NCI-H1092 treated with DMSO at 0.1 percent for 48 hours (cell line): ENCODE measurements around the gene KAZN.

Experiments used
- DNase-seq: peaks from one replicate; lab custom pipeline; 2025; lab: John Stamatoyannopoulos, UW

The KAZN gene

GRCh38 chr1:14936815-14937214 is 338.3 kb downstream of the KAZN start:
- no peak for DNase-seq

GRCh38 chr1:14937288-14937949 is 338.9 kb downstream of the KAZN start:
- peak; percentile 32 for DNase-seq

GRCh38 chr1:14939527-14940284 is 341.2 kb downstream of the KAZN start:
- no peak for DNase-seq

- DNase-seq = no peak
Measured at GRCh38 chr1:14940285-14940870, 341.9 kb downstream of the KAZN start.

GRCh38 chr1:14941864-14942263 is 343.4 kb downstream of the KAZN start:
- no peak for DNase-seq

- DNase-seq = no peak
Measured at GRCh38 chr1:14944471-14944985, 346.0 kb downstream of the KAZN start.

GRCh38 chr1:14945132-14946010 is 346.9 kb downstream of the KAZN start:
- DNase-seq = no peak

- DNase-seq = no peak
Measured at GRCh38 chr1:14946011-14946359, 347.5 kb downstream of the KAZN start.

GRCh38 chr1:14946684-14947238 is 348.3 kb downstream of the KAZN start:
- no peak for DNase-seq

GRCh38 chr1:14947421-14947820 is 348.9 kb downstream of the KAZN start:
- no peak for DNase-seq

GRCh38 chr1:14948112-14948652 is 349.7 kb downstream of the KAZN start:
- DNase-seq = no peak

- DNase-seq = no peak
Measured at GRCh38 chr1:14949270-14949835, 350.9 kb downstream of the KAZN start.

- DNase-seq = no peak
Measured at GRCh38 chr1:14949836-14950713, 351.6 kb downstream of the KAZN start.

GRCh38 chr1:14951766-14952165 is 353.3 kb downstream of the KAZN start:
- no peak for DNase-seq

- DNase-seq = no peak
Measured at GRCh38 chr1:14952626-14953314, 354.3 kb downstream of the KAZN start.

GRCh38 chr1:14954210-14954609 is 355.7 kb downstream of the KAZN start:
- no peak for DNase-seq

GRCh38 chr1:14954930-14955329 is 356.4 kb downstream of the KAZN start:
- DNase-seq = no peak

- DNase-seq = no peak
Measured at GRCh38 chr1:14955402-14955801, 356.9 kb downstream of the KAZN start.

GRCh38 chr1:14955976-14956375 is 357.5 kb downstream of the KAZN start:
- no peak for DNase-seq
